Left renal pelvis (tissue), 4 donors: ENCODE data around the gene CADPS2. TPM values are rescaled to one million over a fixed set of nuclear protein-coding genes. Genes with fewer than 3 reads are reported as not detected.
"Not testable (repeated sequence)": the region's sequence is repeated elsewhere in the genome, so short reads cannot be mapped to it uniquely, and the experiment has no call there.

Experiments used
- DNase-seq, 4 donors: peaks; one replicate each; pipeline ENCODE4 v3.0.0-alpha.2; 2013; ENCODE audit warnings: low read depth in 4 of 4, low spot score in 3 of 4
- polyA plus RNA-seq, 4 donors: library from polyadenylated mRNA; unstranded; fragments of 120-200 nt; gene quantifications; one replicate each; pipeline ENCODE4 v1.2.1, GENCODE V29; 2013; ENCODE audit not compliant: insufficient read length in 4 of 4

CADPS2 gene
- polyA plus RNA-seq, 4 donors: 42.6 to 124 (median 54.3) TPM

- no peak for DNase-seq
Measured at GRCh38 chr7:122858320-122858719, 27.9 kb downstream of the CADPS2 start.

GRCh38 chr7:122850528-122850927, 35.7 kb downstream of the CADPS2 start:
- DNase-seq: no peak

GRCh38 chr7:122849957-122850328, 36.3 kb downstream of the CADPS2 start:
- DNase-seq: no peak

GRCh38 chr7:122849322-122849956, 36.8 kb downstream of the CADPS2 start:
- no peak for DNase-seq

- DNase-seq: no peak
Measured at GRCh38 chr7:122847871-122848473, 38.3 kb downstream of the CADPS2 start.

- DNase-seq: no peak
Measured at GRCh38 chr7:122846591-122846990, 39.7 kb downstream of the CADPS2 start.

GRCh38 chr7:122845286-122845685, 41.0 kb downstream of the CADPS2 start:
- DNase-seq: no peak

- DNase-seq: no peak
Measured at GRCh38 chr7:122844191-122844988, 41.9 kb downstream of the CADPS2 start.

GRCh38 chr7:122842971-122843370, 43.3 kb downstream of the CADPS2 start:
- no peak for DNase-seq

- not testable (repeated sequence) for DNase-seq
Measured at GRCh38 chr7:122836286-122836685, 50.0 kb downstream of the CADPS2 start.

- DNase-seq: not testable (repeated sequence)
Measured at GRCh38 chr7:122834571-122834942, 51.7 kb downstream of the CADPS2 start.

- no peak for DNase-seq
Measured at GRCh38 chr7:122833888-122834570, 52.2 kb downstream of the CADPS2 start.

- no peak for DNase-seq
Measured at GRCh38 chr7:122831436-122831835, 54.8 kb downstream of the CADPS2 start.

- no peak for DNase-seq
Measured at GRCh38 chr7:122829962-122830361, 56.3 kb downstream of the CADPS2 start.

GRCh38 chr7:122827763-122828162, 58.5 kb downstream of the CADPS2 start:
- DNase-seq: no peak

- DNase-seq: no peak
Measured at GRCh38 chr7:122813845-122814244, 72.4 kb downstream of the CADPS2 start.

GRCh38 chr7:122803851-122804250, 82.4 kb downstream of the CADPS2 start:
- no peak for DNase-seq

GRCh38 chr7:122803323-122803722, 82.9 kb downstream of the CADPS2 start:
- DNase-seq: no peak

- no peak for DNase-seq
Measured at GRCh38 chr7:122802301-122802751, 83.9 kb downstream of the CADPS2 start.

- no peak for DNase-seq
Measured at GRCh38 chr7:122791959-122792545, 94.2 kb downstream of the CADPS2 start.

- DNase-seq: no peak
Measured at GRCh38 chr7:122790591-122790990, 95.7 kb downstream of the CADPS2 start.
